ENCODE measurements around the gene GMDS.

The GMDS gene

GRCh38 chr6:1720620-1721322 lies 524.6 kb downstream of the GMDS start:
- H3K4me3 ChIP-seq (ENCODE audit: low read depth, low read length): no peak overlapping the region
- DNase-seq (ENCODE audit: low read depth): no peak
- TF ChIP-seq CTCF (IDR thresholded peaks at IDR 0.05; ENCODE audit: insufficient read depth, low read depth, low read length, missing control alignments): no peak

GRCh38 chr6:1719922-1720321 lies 525.5 kb downstream of the GMDS start:
- no peak for TF ChIP-seq CTCF (IDR thresholded peaks at IDR 0.05; ENCODE audit: insufficient read depth, low read depth, low read length, missing control alignments)
- no peak for DNase-seq (ENCODE audit: low read depth)

GRCh38 chr6:1716868-1717267 lies 528.5 kb downstream of the GMDS start:
- no peak overlapping the region for H3K4me3 ChIP-seq (ENCODE audit: low read depth, low read length)
- TF ChIP-seq CTCF (IDR thresholded peaks at IDR 0.05; ENCODE audit: insufficient read depth, low read depth, low read length, missing control alignments): no peak
- no peak for DNase-seq (ENCODE audit: low read depth)

More at GRCh38 chr6:1719922-1720321, 525.5 kb downstream of the GMDS start:
- H3K4me3 ChIP-seq (ENCODE audit: low read depth, low read length): no peak overlapping the region

- H3K4me3 ChIP-seq (ENCODE audit: low read depth, low read length): no peak overlapping the region
- TF ChIP-seq CTCF (IDR thresholded peaks at IDR 0.05; ENCODE audit: insufficient read depth, low read depth, low read length, missing control alignments): no peak
These were observed 529.0 kb downstream of the GMDS start for GRCh38 chr6:1716396-1716795.

GRCh38 chr6:1715336-1715735 lies 530.1 kb downstream of the GMDS start:
- H3K4me3 ChIP-seq (ENCODE audit: low read depth, low read length): no peak overlapping the region
- DNase-seq (ENCODE audit: low read depth): no peak
- TF ChIP-seq CTCF (IDR thresholded peaks at IDR 0.05; ENCODE audit: insufficient read depth, low read depth, low read length, missing control alignments): no peak

More at GRCh38 chr6:1716396-1716795, 529.0 kb downstream of the GMDS start:
- no peak for DNase-seq (ENCODE audit: low read depth)

GRCh38 chr6:1714654-1715053 lies 530.8 kb downstream of the GMDS start:
- no peak for DNase-seq (ENCODE audit: low read depth)
- no peak overlapping the region for H3K4me3 ChIP-seq (ENCODE audit: low read depth, low read length)
- no peak for TF ChIP-seq CTCF (IDR thresholded peaks at IDR 0.05; ENCODE audit: insufficient read depth, low read depth, low read length, missing control alignments)
